Measurements from ENCODE around the gene CALHM1. TPM values are rescaled to one million over a fixed set of nuclear protein-coding genes. Genes with fewer than 3 reads are reported as not detected.

The CALHM1 gene
- total RNA-seq, 1 donor from 2014 or later: 0.25 TPM

GRCh38 chr10:103486635-103487409, 28.1 kb upstream of the CALHM1 start:
- intact Hi-C loops (cut with micrococcal nuclease): loop anchor here (5.0 kb wide), 1 partner anchor 415 kb away; no protein-coding TSS in a partner anchor

GRCh38 chr10:103481974-103482531, 23.4 kb upstream of the CALHM1 start:
- intact Hi-C loops (cut with micrococcal nuclease): loop anchor here (1.0 kb wide), 4 partner anchors 11 to 86 kb away; partner anchors contain the start of genes ATP5MK, CALHM2 and PDCD11

GRCh38 chr10:103480521-103480920, 21.8 kb upstream of the CALHM1 start:
- intact Hi-C loops (cut with micrococcal nuclease): no loop called here

DNA sequence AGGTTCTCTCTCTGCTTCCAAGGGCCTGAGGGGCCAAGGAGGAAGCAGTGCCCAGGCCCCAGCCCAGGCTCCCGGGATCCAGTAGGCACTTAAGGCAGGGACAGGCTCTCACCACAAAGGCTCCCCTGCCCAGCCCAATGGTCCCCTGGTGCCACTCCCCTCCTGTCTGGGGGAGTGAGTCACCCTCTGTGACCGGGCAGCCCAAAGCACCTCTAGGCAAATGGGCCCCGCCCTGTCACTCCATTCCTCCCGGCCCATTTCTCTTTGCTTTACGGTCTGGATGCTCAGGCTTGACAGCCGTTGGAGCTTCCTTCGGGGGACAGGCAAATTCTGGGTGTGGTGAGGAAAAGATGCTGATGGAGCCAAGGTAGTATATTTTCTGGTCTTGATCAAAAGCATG, 20.4 kb upstream of the CALHM1 start, which contains the start of gene CALHM3:
Gene CALHM3 (minus strand): TSS at position 106 of the 400 bp plus-strand sequence. CDS start 208 bp downstream, outside the sequence.
- intact Hi-C loops (cut with micrococcal nuclease): no loop called here

DNA sequence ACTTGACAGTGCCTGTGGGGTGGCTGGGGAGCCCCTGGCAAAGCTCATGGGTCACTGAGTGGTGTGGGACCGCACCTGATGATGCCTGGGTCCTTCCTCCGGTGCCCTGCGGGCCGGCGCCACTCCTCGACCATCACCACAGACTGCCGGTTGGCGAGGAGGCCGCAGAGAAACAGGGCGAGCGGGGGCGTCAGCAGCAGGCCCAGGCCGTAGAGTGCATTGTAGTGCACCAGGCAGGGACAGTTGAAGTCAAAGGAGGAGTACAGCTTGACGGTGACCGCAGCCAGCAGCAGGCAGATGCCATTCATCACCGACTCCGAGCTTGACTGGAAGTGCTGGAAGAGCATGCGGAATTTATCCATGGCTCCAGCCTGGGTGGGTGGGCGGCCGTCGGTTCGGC, 20.0 kb upstream of the CALHM1 start:
- intact Hi-C loops (cut with micrococcal nuclease): no loop called here

- intact Hi-C loops (cut with micrococcal nuclease): no loop called here
These were observed 17.5 kb upstream of the CALHM1 start for GRCh38 chr10:103476046-103476768.

DNA sequence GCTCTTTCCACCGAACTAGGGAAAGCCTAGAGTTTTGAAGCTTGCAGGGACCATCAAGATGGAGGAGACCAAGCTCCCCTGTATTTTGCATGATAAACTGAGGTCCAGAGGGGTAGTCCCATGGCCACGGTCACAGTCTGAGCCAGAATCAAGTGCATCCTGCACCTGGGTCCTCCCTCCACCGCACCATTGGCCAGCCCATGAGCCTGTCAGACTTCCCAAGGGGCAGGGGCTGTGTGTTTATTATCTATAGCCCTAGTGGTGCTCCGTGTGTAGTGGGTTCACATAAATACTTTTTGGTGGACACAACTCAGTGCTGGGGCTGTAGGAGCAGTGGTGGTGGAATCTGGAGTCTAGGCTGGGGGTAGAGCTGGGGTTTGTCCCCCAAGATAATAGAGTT, 16.7 kb upstream of the CALHM1 start:
- intact Hi-C loops (cut with micrococcal nuclease): no loop called here

GRCh38 chr10:103474077-103474476, 15.4 kb upstream of the CALHM1 start:
- intact Hi-C loops (cut with micrococcal nuclease): loop anchor here (5.0 kb wide), 1 partner anchor 648 kb away; the partner anchor contains the start of gene SFR1

DNA sequence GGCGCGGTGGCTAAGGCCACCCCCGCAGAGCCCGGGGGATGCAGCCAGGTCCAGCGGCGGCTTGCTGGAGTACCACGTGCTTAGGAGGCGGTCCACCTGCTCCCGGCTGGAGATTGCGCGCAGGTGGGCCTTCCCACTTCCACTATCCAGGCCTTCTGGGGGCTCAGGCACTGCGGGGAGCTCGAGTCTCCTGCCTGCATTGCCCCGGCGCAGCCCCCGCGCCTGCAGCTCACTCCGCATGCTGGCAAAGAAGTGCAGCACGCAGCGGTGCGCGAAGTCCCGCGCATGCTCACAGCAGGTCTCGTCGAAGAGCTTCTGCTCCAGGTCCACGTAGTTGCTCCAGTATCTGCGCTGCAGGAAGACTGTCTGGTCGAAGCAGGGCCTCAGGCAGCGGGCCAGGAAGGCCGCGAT, 14.6 kb upstream of the CALHM1 start:
- intact Hi-C loops (cut with micrococcal nuclease): loop anchor here (5.0 kb wide), 1 partner anchor 649 kb away; the partner anchor contains the start of gene SFR1

DNA sequence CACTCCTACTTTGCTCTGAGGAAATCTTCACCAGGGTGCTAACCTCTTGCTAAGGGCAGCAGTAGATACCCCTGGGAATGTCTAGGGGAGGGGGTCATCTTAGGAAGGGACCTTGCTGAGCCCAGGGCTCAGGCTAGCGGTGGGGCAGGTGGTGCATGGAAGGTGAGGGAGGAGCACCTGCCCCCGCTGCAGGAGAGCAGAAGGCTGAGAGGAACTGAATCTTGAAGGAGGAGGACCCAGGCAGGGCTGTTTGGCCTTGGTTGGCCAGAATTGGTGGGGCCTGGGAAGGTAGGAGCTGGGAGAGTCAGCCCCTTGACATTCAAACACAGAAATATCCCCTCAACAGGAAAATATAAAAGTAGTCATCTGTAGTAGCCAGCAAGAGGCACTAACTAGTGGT, 13.3 kb upstream of the CALHM1 start:
- intact Hi-C loops (cut with micrococcal nuclease): loop anchor here (5.0 kb wide), 1 partner anchor 650 kb away; the partner anchor contains the start of gene SFR1

DNA sequence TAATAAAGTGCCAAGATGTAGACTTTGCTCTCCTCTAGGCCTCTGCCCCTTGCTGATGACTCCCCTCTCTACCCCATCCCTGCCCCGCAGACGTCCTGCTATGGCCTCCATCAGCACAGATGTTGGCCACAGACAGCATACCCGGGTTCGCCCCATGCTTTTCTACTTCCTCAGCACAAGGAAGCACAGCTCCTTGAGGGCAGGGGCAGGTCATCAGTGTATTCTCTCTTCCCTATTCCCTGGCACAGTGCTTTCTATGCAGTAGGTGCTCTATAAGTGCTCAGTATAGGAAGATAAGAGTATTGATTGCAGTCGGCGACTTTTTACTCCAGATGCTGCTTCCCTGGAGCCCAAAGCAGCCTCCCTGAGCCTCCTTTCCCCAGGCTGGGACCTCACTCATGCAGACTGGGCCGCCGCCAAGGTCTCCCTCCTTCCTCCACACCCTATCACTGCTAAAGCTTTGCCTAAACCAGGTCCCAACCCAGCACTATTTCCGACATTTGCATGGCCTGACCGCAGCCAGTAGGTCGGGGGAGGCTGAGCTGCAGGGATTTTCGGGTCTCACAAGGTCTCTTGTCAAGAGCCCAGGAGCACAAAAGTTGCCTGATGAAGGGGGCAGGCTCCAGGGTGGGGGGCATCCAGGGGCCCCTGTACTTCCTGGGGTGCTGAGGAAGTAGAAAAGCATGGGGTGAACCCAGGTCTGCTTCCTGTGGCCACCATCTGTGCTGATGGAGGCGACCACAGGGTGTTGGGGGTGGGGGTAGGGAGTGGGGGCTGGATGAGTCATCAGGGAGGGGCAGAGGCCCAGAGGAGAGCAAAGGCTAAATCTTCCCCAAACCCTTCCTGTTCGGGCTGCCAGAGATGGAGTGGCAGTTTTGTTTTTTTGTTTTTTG, 12.3 kb upstream of the CALHM1 start:
- intact Hi-C loops (cut with micrococcal nuclease): loop anchor here (1.0 to 5.0 kb wide), 6 partner anchors 11 to 651 kb away; partner anchors contain the start of genes ATP5MK, PDCD11 and SFR1

- intact Hi-C loops (cut with micrococcal nuclease): no loop called here
These were observed 10.5 kb upstream of the CALHM1 start for GRCh38 chr10:103469201-103469600.

DNA sequence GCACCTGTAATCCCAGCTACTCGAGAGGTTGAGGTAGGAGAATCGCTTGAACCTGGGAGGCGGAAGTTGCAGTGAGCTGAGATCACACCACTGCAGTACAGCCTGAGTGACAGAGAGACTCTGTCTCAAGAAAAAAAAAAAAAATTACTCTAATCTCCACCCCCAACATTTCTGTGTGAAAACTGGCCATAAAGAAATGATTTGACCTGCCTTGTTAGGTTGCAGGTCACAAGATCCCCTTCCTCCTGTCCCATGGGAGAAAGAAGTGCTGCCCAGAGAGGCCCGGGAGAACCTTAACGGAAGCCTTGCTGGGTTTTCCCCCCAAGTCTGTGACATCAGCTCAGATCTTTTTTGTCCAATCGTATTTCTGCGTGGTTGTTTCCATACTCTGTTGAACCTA, 8.7 kb upstream of the CALHM1 start:
- intact Hi-C loops (cut with micrococcal nuclease): no loop called here

DNA sequence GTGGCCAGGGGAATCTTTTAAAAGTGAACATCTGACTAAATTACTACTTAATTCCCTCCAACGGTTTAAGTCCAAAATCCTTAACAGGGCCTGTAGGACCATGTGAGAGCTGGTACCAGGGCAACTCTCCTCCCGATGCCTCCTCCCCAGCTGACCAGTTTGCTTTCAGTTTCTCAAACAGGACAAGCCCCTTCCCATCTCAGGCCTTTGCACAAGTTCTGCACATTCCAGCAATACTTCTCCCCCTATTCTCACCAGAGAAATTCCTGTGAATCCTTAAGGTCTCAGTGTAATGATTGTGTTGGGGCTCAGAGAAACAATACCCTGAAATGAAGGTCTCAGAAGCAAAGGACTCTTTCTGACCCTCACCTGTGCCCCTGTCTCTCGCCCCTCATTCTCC, 8.0 kb upstream of the CALHM1 start:
- intact Hi-C loops (cut with micrococcal nuclease): no loop called here

DNA sequence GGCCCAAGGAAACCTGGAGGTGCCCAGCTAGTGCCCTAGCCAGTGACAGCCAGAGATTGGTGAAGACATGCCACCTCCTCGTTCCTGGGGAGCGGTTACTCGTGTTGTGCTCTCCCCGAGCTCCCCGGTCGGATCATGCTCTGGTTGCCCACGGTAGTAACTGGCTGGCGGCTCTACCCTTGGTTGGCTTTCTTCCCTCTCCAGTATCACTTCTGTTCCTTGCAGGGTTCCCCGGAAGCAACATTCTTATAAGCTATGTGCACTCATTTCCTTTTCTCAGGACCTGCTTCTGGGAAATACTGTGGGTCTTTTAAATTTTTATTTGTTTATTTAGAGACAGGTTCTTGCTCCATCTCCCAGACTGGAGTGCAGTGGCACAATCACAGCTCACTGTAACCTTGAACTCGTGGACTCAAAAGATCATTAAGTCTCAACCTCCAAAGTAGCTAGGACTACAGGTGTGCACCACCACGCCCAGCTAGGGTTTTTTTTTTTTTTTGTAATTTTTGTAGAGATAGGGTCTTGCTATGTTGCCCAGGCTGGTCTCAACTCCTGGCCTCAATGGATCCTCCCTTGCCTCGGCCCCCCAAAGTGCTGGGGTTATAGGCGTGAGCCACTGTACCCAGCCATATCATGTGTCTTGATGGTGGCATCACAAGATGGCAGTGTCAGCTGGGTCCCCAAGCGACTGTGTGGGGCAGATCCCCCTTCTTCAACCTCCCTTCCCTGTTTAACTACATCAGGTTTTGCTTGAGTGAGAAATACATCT, 6.9 kb upstream of the CALHM1 start:
- intact Hi-C loops (cut with micrococcal nuclease): no loop called here

DNA sequence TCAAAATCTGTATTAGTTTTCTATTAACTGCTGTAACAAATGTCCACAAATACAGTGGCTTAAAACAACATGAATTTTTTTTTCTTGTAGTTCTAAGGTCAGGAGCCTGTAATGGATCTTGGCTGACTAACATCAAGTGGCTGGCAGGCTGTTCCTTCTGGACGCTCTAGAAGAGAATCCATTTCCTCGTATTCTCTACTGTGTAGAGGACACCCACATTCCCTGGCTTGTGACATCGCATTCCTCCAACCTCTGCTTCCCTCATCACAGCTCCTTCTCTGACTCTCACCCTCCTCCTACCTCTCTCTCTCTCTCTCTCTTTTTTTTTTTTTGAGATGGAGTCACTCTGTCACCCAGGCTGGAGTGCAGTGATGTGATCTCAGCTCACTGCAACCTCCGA, 4.8 kb upstream of the CALHM1 start:
- intact Hi-C loops (cut with micrococcal nuclease): no loop called here

GRCh38 chr10:103459615-103460014, 915 bp upstream of the CALHM1 start:
- intact Hi-C loops (cut with micrococcal nuclease): no loop called here

GRCh38 chr10:103457896-103458583, 660 bp downstream of the CALHM1 start:
- intact Hi-C loops (cut with micrococcal nuclease): no loop called here

DNA sequence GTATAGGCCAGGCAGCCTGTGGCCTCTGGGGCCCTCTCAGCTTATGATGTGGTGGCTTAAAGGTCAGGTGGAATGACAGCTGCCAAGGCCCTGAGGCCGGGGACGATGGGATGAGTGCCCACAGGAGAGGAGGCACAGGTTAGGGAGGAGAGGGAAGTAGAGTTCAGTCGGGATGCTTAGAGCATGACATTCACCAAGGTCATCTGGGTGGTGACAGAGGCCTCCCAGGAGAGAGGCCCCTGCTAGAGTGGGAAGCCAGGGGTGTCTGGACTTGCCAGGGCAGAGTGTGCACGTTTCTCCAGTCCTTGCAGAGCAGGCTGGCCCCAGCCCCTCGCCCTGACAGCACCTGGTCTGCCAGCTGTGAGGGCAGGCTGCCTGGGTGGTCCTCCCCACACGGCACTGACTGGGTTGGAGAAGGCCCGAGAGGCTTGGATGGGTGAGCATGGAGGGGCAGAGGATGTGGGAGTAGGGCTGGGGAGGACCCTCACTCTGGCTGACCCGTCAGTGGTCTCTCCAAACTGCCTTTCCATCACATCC, 1.5 kb downstream of the CALHM1 start:
- intact Hi-C loops (cut with micrococcal nuclease): no loop called here
